Right lobe of liver (tissue), 6 donors: Measurements from ENCODE around the gene RNF25. TPM values are rescaled to one million over a fixed set of nuclear protein-coding genes. Genes with fewer than 3 reads are reported as not detected.

Experiments used
- ATAC-seq, 4 donors: fragments of 200-7000 bp; cut with Tn5 transposase; one replicate each; pipeline ENCODE4 v1.9.1; 2020; ENCODE audit warnings: mild to moderate bottlenecking in 4 of 4, moderate library complexity in 4 of 4
- DNase-seq, 3 donors: peaks; one replicate each; pipeline ENCODE4 v3.0.0-alpha.2; 2020
- H3K27ac ChIP-seq, 3 donors: fragments of 200-600 bp; one replicate each; pipeline ENCODE4 v1.8.0; 2022
- H3K27me3 ChIP-seq, 2 donors: fragments of 200-600 bp; one replicate each; pipeline ENCODE4 v1.8.0; 2022
- H3K36me3 ChIP-seq, 4 donors: fragments of 200-600 bp; sonication (generic) in 1 of 4; one replicate each; pipeline versions ENCODE4 v1.5.1 to v1.8.0; 2017 to 2022; ENCODE audit warnings: control low read depth in 1 of 4
- H3K4me1 ChIP-seq, 4 donors: fragments of 200-600 bp; sonication (generic) in 1 of 4; one replicate each; pipeline versions ENCODE4 v1.5.1 to v1.8.0; 2017 to 2022; ENCODE audit warnings: control low read depth in 1 of 4
- H3K4me3 ChIP-seq, 3 donors: fragments of 200-600 bp; one replicate each; pipeline ENCODE4 v1.8.0; 2022
- H3K9me3 ChIP-seq, 4 donors: fragments of 200-600 bp; sonication (generic) in 1 of 4; one replicate each; pipeline versions ENCODE4 v1.5.1 to v1.8.0; 2017 to 2022; ENCODE audit warnings: control low read depth in 1 of 4
- CTCF ChIP-seq, 4 donors: fragments of 200-600 bp in 3 of 4; fragments of 450-650 bp in 1 of 4; IDR thresholded peaks; one replicate each; pipeline versions ENCODE4 v1.5.1 to v1.8.0; 2016 to 2022; ENCODE audit warnings: antibody characterized with exemption in 4 of 4, mild to moderate bottlenecking in 2 of 4
- POLR2A ChIP-seq: fragments of 450-650 bp; IDR thresholded peaks from one replicate; pipeline ENCODE4 v1.6.1; 2017; ENCODE audit warnings: antibody characterized with exemption, mild to moderate bottlenecking
- WGBS: methylation state at CpG from one replicate; pipeline ENCODE4 v1.1.6; 2018; ENCODE audit warnings: low coverage, low lambda C conversion rate; ENCODE audit not compliant: insufficient coverage; ENCODE audit errors: missing lambda C conversion rate; 5-methylcytosine and 5-hydroxymethylcytosine counted together
- intact Hi-C, 2 donors: fragments of 100-400 bp; cut with DNase I; formaldehyde crosslinking; loops; one replicate each; pipeline versions ENCODE4 v1.11.2 to v1.14.1; 2022
- total RNA-seq, 6 experiments: library from RNA; depleted of rRNA in 2 of 6; stranded (reverse); fragments of >200 nt in 2 of 6; fragmentation: NEBNext Ultra II Directional in 3 of 6; extraction: Animal tissue kit (Norgen Biotek cat#: 25700) in 3 of 6; gene quantifications; one replicate each; pipeline versions ENCODE4 v1.1.0 to v1.2.4, GENCODE V29; 2016 to 2023
- donor health status: DM: no; HTN: yes; CAD: no.
- donor health status: DM: no; HTN: no; CAD: no.
- donor health status: DM: no; HTN: no; CAD: no.
- donor health status: DM: no; HTN: yes; CAD: no.
- donor health status: DM: no; HTN: yes; CAD: no.

The RNF25 gene
- total RNA-seq, 6 experiments from 2014 or later: 7.7 to 11.1 (median 9.1) TPM

DNA sequence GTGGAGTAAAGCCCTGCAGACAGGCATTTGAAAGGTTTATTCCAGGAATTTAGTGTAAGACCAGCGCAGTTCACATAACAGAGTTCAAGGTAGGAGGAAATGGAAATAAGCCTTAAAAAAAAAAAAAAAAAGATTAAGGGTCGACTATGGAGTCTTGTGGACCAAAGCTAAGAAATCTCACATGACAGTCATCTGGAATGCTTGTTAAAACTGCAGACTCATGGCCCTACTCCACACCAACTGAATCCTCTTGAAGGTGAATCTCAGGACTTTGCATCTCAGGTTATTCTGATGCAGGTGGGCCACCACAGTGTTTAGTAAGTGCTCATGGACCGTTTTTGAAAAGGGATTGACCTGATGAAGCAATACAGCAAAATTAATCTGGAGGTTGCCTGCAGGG, 47.7 kb upstream of the RNF25 start:
- Histone ChIP-seq H3K9me3 (no peaks in the 10 kb centered on the region), H3K27me3 (no peaks in the 10 kb centered on the region), H3K36me3 (peaks cover 0 to 6% (median 0%) of the 10 kb centered on the region in 4 donors), H3K27ac (no peak overlapping the region), H3K4me3 (no peak overlapping the region), H3K4me1 (peaks cover 0 to 8% (median 0%) of the 10 kb centered on the region in 4 donors)
- 42% methylated on average over 2 of the region's 3 CpGs for WGBS
- TF ChIP-seq CTCF (IDR thresholded peaks at IDR 0.05) (no peak), POLR2A (no peak)
- intact Hi-C loops: loop anchor here in 1 of 2 donors (10.0 kb wide), 1 partner anchor 115 kb away; the partner anchor contains the start of gene PRKAG3
- DNase-seq (no peak), ATAC-seq (no peak)

- H3K36me3 ChIP-seq: peaks cover 0 to 6% (median 0%) of the 10 kb centered on the region in 4 donors
Measured at GRCh38 chr2:218718058-218718457, 46.3 kb upstream of the RNF25 start.

GRCh38 chr2:218717262-218717661, 45.5 kb upstream of the RNF25 start:
- no peak overlapping the region for H3K27ac ChIP-seq
- WGBS: 76% methylated on average over 3 of the region's 3 CpGs
- peaks cover 0 to 6% (median 0%) of the 10 kb centered on the region in 4 donors for H3K36me3 ChIP-seq
- TF ChIP-seq CTCF (IDR thresholded peaks at IDR 0.05): no peak
- no peak for TF ChIP-seq POLR2A
- intact Hi-C loops: loop anchor here in 1 of 2 donors (10.0 kb wide), 1 partner anchor 118 kb away; the partner anchor contains the start of gene PRKAG3
- H3K4me1 ChIP-seq: peaks cover 0 to 8% (median 0%) of the 10 kb centered on the region in 4 donors
- H3K4me3 ChIP-seq: no peak overlapping the region
- ATAC-seq (peak in 1 of 4 donors; percentile 71), DNase-seq (no peak)
- H3K9me3 ChIP-seq: no peaks in the 10 kb centered on the region
- no peaks in the 10 kb centered on the region for H3K27me3 ChIP-seq

More at GRCh38 chr2:218718058-218718457, 46.3 kb upstream of the RNF25 start:
- H3K27ac ChIP-seq: no peak overlapping the region
- H3K4me3 ChIP-seq: no peak overlapping the region
- H3K4me1 ChIP-seq: peaks cover 0 to 8% (median 0%) of the 10 kb centered on the region in 4 donors
- DNase-seq: no peak
- WGBS: 87% methylated on average over 4 of the region's 7 CpGs
- ATAC-seq: no peak
- TF ChIP-seq POLR2A (no peak), CTCF (IDR thresholded peaks at IDR 0.05) (no peak)
- no peaks in the 10 kb centered on the region for H3K27me3 ChIP-seq
- H3K9me3 ChIP-seq: no peaks in the 10 kb centered on the region
- intact Hi-C loops: loop anchor here in 1 of 2 donors (10.0 kb wide), 1 partner anchor 117 kb away; the partner anchor contains the start of gene PRKAG3

GRCh38 chr2:218716070-218716469, 44.3 kb upstream of the RNF25 start:
- Histone ChIP-seq H3K27me3 (no peaks in the 10 kb centered on the region), H3K4me1 (peaks cover 0 to 8% (median under 1%) of the 10 kb centered on the region in 4 donors), H3K36me3 (peaks cover 0 to 6% (median 0%) of the 10 kb centered on the region in 4 donors), H3K4me3 (no peak overlapping the region), H3K9me3 (no peaks in the 10 kb centered on the region), H3K27ac (no peak overlapping the region)
- ATAC-seq: no peak
- 84% methylated on average over 4 of the region's 4 CpGs for WGBS
- DNase-seq: no peak
- TF ChIP-seq CTCF (IDR thresholded peaks at IDR 0.05): no peak
- TF ChIP-seq POLR2A: no peak
- intact Hi-C loops: loop anchor here in 1 of 2 donors (10.0 kb wide), 1 partner anchor 119 kb away; the partner anchor contains the start of gene PRKAG3
